ENCODE results near the gene SALL2. TPM values are rescaled to one million over a fixed set of nuclear protein-coding genes. Genes with fewer than 3 reads are reported as not detected.

The SALL2 gene
- total RNA-seq, 1 donor from 2014 or later: 75.8 TPM

GRCh38 chr14:21518725-21519124 is 7.4 kb downstream of the SALL2 start:
- H3K4me1 Mint-ChIP-seq (ENCODE audit: unreplicated experiment): peaks cover 8% of the 10 kb centered on the region
- no peak overlapping the region for H3K27ac Mint-ChIP-seq

GRCh38 chr14:21514341-21514740 is 11.8 kb downstream of the SALL2 start:
- Mint-ChIP-seq H3K27me3 (no peaks in the 10 kb centered on the region), H3K4me3 (no peak overlapping the region), H3K9me3 (peaks cover 5% of the 10 kb centered on the region), H3K27ac (no peak overlapping the region), H3K36me3 (peaks cover 10% of the 10 kb centered on the region), H3K4me1 (ENCODE audit: unreplicated experiment) (peaks cover 11% of the 10 kb centered on the region)
- no peak for TF ChIP-seq CTCF (conservative IDR thresholded peaks at IDR 0.05)
- no peak for DNase-seq (ENCODE audit: extremely low spot score, unreplicated experiment)

More at GRCh38 chr14:21518725-21519124, 7.4 kb downstream of the SALL2 start:
- Mint-ChIP-seq H3K9me3 (no peaks in the 10 kb centered on the region), H3K27me3 (no peaks in the 10 kb centered on the region), H3K36me3 (peaks cover 17% of the 10 kb centered on the region), H3K4me3 (no peak overlapping the region)
- DNase-seq (ENCODE audit: extremely low spot score, unreplicated experiment): no peak
- TF ChIP-seq CTCF (conservative IDR thresholded peaks at IDR 0.05): no peak

GRCh38 chr14:21510735-21511657 is 15.2 kb downstream of the SALL2 start, which contains the start of gene METTL3:
Gene METTL3 (minus strand): TSS chr14:21511340. CDS start chr14:21511223, 117 bp downstream.
- H3K36me3 Mint-ChIP-seq: peaks cover 14% of the 10 kb centered on the region
- peak within 1 kb of the TSS; percentile 97 for H3K27ac Mint-ChIP-seq
- peak; percentile 90 for DNase-seq (ENCODE audit: extremely low spot score, unreplicated experiment)
- no peak for TF ChIP-seq CTCF (conservative IDR thresholded peaks at IDR 0.05)
- H3K9me3 Mint-ChIP-seq: peaks cover 5% of the 10 kb centered on the region
- H3K4me3 Mint-ChIP-seq: peak within 1 kb of the TSS; percentile 99
- H3K27me3 Mint-ChIP-seq: no peaks in the 10 kb centered on the region
- peaks cover 11% of the 10 kb centered on the region for H3K4me1 Mint-ChIP-seq (ENCODE audit: unreplicated experiment)

- no peak for DNase-seq (ENCODE audit: extremely low spot score, unreplicated experiment)
- Mint-ChIP-seq H3K36me3 (peaks cover 14% of the 10 kb centered on the region), H3K27ac (peak overlapping the region; percentile 97), H3K4me3 (peak overlapping the region; percentile 99), H3K27me3 (no peaks in the 10 kb centered on the region), H3K9me3 (peaks cover 5% of the 10 kb centered on the region), H3K4me1 (ENCODE audit: unreplicated experiment) (peaks cover 11% of the 10 kb centered on the region)
- no peak for TF ChIP-seq CTCF (conservative IDR thresholded peaks at IDR 0.05)
Measured at GRCh38 chr14:21509432-21510143, 16.6 kb downstream of the SALL2 start.

GRCh38 chr14:21506557-21506956 is 19.6 kb downstream of the SALL2 start:
- no peaks in the 10 kb centered on the region for H3K27me3 Mint-ChIP-seq
- H3K4me1 Mint-ChIP-seq (ENCODE audit: unreplicated experiment): peaks cover 11% of the 10 kb centered on the region
- no peak overlapping the region for H3K27ac Mint-ChIP-seq
- no peak for TF ChIP-seq CTCF (conservative IDR thresholded peaks at IDR 0.05)
- peaks cover 20% of the 10 kb centered on the region for H3K36me3 Mint-ChIP-seq
- H3K9me3 Mint-ChIP-seq: peaks cover 5% of the 10 kb centered on the region
- H3K4me3 Mint-ChIP-seq: no peak overlapping the region
- no peak for DNase-seq (ENCODE audit: extremely low spot score, unreplicated experiment)
